OCI-LY3 (cell line): Measurements from ENCODE around the gene OTX1.

Source experiments
- CTCF ChIP-seq: fragments of 200-600, 300-600 bp; sonication (generic); IDR thresholded peaks from 2 replicates; pipeline ENCODE4 v1.5.1; 2014; ENCODE audit warnings: antibody characterized with exemption, low read length, low read depth
- EZH2phosphoT487 ChIP-seq: fragments of 200-600 bp; shearing (Covaris generic); IDR thresholded peaks from 2 replicates; pipeline ENCODE4 v1.6.1; 2018; ENCODE audit warnings: antibody characterized with exemption, mixed run types, low read depth

GRCh38 chr2:63051795-63052333 lies 1.2 kb downstream of the OTX1 start:
- TF ChIP-seq CTCF (no peak), EZH2phosphoT487 (no peak)
